HCT116 (cell line): Measurements from ENCODE around the gene SCFD2. TPM values are rescaled to one million over a fixed set of nuclear protein-coding genes. Genes with fewer than 3 reads are reported as not detected.

Experiments
- ATAC-seq: fragments of 200-7000 bp; cut with Tn5 transposase; 2 replicates; pipeline ENCODE4 v1.9.1; 2020; ENCODE audit warnings: mild to moderate bottlenecking, moderate library complexity
- BruUV-seq: library from RNA; stranded (reverse); fragments of 400-500 nt; replicated peaks from 2 replicates; lab custom pipeline; 2021; lab: Mats Ljungman, UMichigan
- CTCF ChIA-PET: fragments of 300-600 bp; sonication (Branson Sonifier 250); formaldehyde crosslinking; loops from one replicate; lab custom pipeline; 2021; ENCODE audit warnings: antibody characterized with exemption; lab: Charles Lee
- POLR2A ChIA-PET: fragments of 300-600, 350-600 bp; sonication (Branson Sonifier 250); formaldehyde crosslinking; loops from one replicate; lab custom pipeline; 2021; ENCODE audit warnings: antibody characterized with exemption; lab: Charles Lee
- RAD21 ChIA-PET, 2 experiments: fragments of 300-600 bp; sonication (Branson Sonifier 250); formaldehyde crosslinking; loops; one replicate each; lab custom pipeline; 2023; ENCODE audit warnings: low total read pairs in 2 of 2; ENCODE audit not compliant: uncharacterized antibody in 2 of 2, unreplicated experiment in 2 of 2, low non-redundant PET in 1 of 2; lab: Charles Lee
- DNase-seq: peaks from one replicate; pipeline ENCODE4 v3.0.0-alpha.2; 2010; ENCODE audit warnings: low read depth, low spot score
- H2AFZ ChIP-seq: fragments of 200-600 bp; shearing (Covaris generic), sonication (generic); 2 replicates; pipeline ENCODE4 v1.6.1; 2017; ENCODE audit warnings: low read depth, mixed run types, mixed read lengths, antibody characterized with exemption, low read length; ENCODE audit not compliant: poor library complexity, severe bottlenecking
- H3K27ac ChIP-seq: 2 replicates; pipeline ENCODE4 v1.5.1; 2012; ENCODE audit warnings: low read depth, low read length
- H3K27me3 ChIP-seq: fragments of 200-600 bp; sonication (generic); 2 replicates; pipeline ENCODE4 v1.6.1; 2016; ENCODE audit warnings: mixed run types, low read length, mixed read lengths; ENCODE audit not compliant: insufficient read depth
- H3K36me3 ChIP-seq, 2 experiments: fragments of 200-500 bp in 1 of 2; fragments of 200-600 bp in 1 of 2; sonication (Bioruptor generic) in 1 of 2; sonication (generic) in 1 of 2; 2 replicates each; pipeline versions ENCODE4 v1.5.1 to v1.6.1; 2014 to 2016; ENCODE audit warnings: low read length in 2 of 2, inconsistent platforms in 1 of 2, mixed read lengths in 1 of 2, mixed run types in 1 of 2; ENCODE audit not compliant: insufficient read depth in 2 of 2, control insufficient read depth in 1 of 2
- H3K4me1 ChIP-seq, 2 experiments: fragments of 200-600 bp in 1 of 2; sonication (generic) in 1 of 2; 2 replicates each; pipeline versions ENCODE4 v1.5.1 to v1.6.1; 2012 to 2017; ENCODE audit warnings: low read length in 2 of 2, inconsistent platforms in 1 of 2, mild to moderate bottlenecking in 1 of 2, mixed read lengths in 1 of 2, mixed run types in 1 of 2, moderate library complexity in 1 of 2; ENCODE audit not compliant: insufficient read depth in 2 of 2, control insufficient read depth in 1 of 2
- H3K4me2 ChIP-seq: fragments of 200-600 bp; sonication (generic); 2 replicates; pipeline ENCODE4 v1.6.1; 2017; ENCODE audit warnings: mixed run types, low read length, mixed read lengths
- H3K4me3 ChIP-seq, 2 experiments: fragments of 200-600 bp in 1 of 2; sonication (generic) in 1 of 2; replicated peaks in 1 of 2; 2 replicates each; pipeline ENCODE4 v1.5.1; 2011 to 2016; ENCODE audit warnings: low read length in 2 of 2, control low read depth in 1 of 2, low read depth in 1 of 2, mild to moderate bottlenecking in 1 of 2, mixed read lengths in 1 of 2, mixed run types in 1 of 2
- H3K79me2 ChIP-seq: fragments of 200-600 bp; sonication (generic); 2 replicates; pipeline ENCODE4 v1.6.1; 2017; ENCODE audit warnings: mild to moderate bottlenecking, mixed run types, low read length, moderate library complexity, mixed read lengths; ENCODE audit not compliant: insufficient read depth
- H3K9ac ChIP-seq: fragments of 200-600 bp; sonication (generic); 2 replicates; pipeline ENCODE4 v1.6.1; 2016; ENCODE audit warnings: low read length, mixed read lengths
- H3K9me2 ChIP-seq: fragments of 200-600 bp; sonication (generic), shearing (Covaris generic); 2 replicates; pipeline ENCODE4 v1.6.1; 2017; ENCODE audit warnings: mixed run types, mild to moderate bottlenecking, moderate library complexity; ENCODE audit not compliant: insufficient read depth
- H3K9me3 ChIP-seq, 2 experiments: fragments of 200-500 bp in 1 of 2; fragments of 200-600 bp in 1 of 2; sonication (Bioruptor generic) in 1 of 2; sonication (generic) in 1 of 2; 2 replicates each; pipeline ENCODE4 v1.6.1; 2014 to 2017; ENCODE audit warnings: low read length in 2 of 2, mixed read lengths in 2 of 2, inconsistent platforms in 1 of 2, low read depth in 1 of 2, mild to moderate bottlenecking in 1 of 2, mixed run types in 1 of 2, moderate library complexity in 1 of 2; ENCODE audit not compliant: control insufficient read depth in 1 of 2, insufficient read depth in 1 of 2
- H4K20me1 ChIP-seq: fragments of 200-600 bp; sonication (generic), shearing (Covaris generic); 2 replicates; pipeline ENCODE4 v1.6.1; 2017; ENCODE audit warnings: mixed run types, mild to moderate bottlenecking, moderate library complexity; ENCODE audit not compliant: insufficient read depth
- EGR1 ChIP-seq: IDR thresholded peaks from 2 replicates; pipeline ENCODE4 v1.6.1; 2012; ENCODE audit warnings: low read depth
- EZH2 ChIP-seq: fragments of 200-600 bp; sonication (generic); IDR thresholded peaks from 2 replicates; pipeline ENCODE4 v1.6.1; 2017; ENCODE audit warnings: antibody characterized with exemption, mixed run types
- FOSL1 ChIP-seq: IDR thresholded peaks from 2 replicates; pipeline ENCODE4 v1.6.1; 2012; ENCODE audit warnings: low read depth
- JUND ChIP-seq: IDR thresholded peaks from 2 replicates; pipeline ENCODE4 v1.6.1; 2012
- SP1 ChIP-seq: IDR thresholded peaks from 2 replicates; pipeline ENCODE4 v1.6.1; 2012; ENCODE audit warnings: low read depth
- SRF ChIP-seq: IDR thresholded peaks from 2 replicates; pipeline ENCODE4 v1.6.1; 2012; ENCODE audit warnings: low read depth
- TCF7L2 ChIP-seq: IDR thresholded peaks from 2 replicates; pipeline ENCODE4 v1.7.0; 2011; ENCODE audit warnings: borderline replicate concordance, inconsistent platforms; ENCODE audit not compliant: insufficient read depth, insufficient read length; ENCODE audit errors: extremely low read depth
- intact Hi-C: fragments of 100-400 bp; cut with micrococcal nuclease; formaldehyde crosslinking; loops from 2 replicates; pipeline ENCODE4 v1.10.0; 2022
- total RNA-seq: library from RNA; stranded (reverse); gene quantifications from one replicate; pipeline ENCODE4 v1.2.1, GENCODE V29; 2021; ENCODE audit not compliant: unreplicated experiment
- TF ChIP-seq, protein P1 (sequence below): IDR thresholded peaks from 2 replicates; pipeline ENCODE4 v1.6.1; 2011; ENCODE audit warnings: mild to moderate bottlenecking, low read length, moderate library complexity; ENCODE audit not compliant: insufficient replicate concordance; ENCODE audit errors: extremely low read depth
- TF ChIP-seq, protein P2 (sequence below): IDR thresholded peaks from 2 replicates; pipeline ENCODE4 v1.6.1; 2012
- TF ChIP-seq, protein P3 (sequence below), 3 experiments: fragments of 200-600 bp in 1 of 3; sonication (generic) in 1 of 3; IDR thresholded peaks in 2 of 3; conservative IDR thresholded peaks in 1 of 3; 2 replicates each; pipeline ENCODE4 v1.5.1; 2012 to 2017; ENCODE audit warnings: low read depth in 2 of 3, low read length in 2 of 3, antibody characterized with exemption in 1 of 3, borderline replicate concordance in 1 of 3, control low read depth in 1 of 3, mild to moderate bottlenecking in 1 of 3, mixed read lengths in 1 of 3, mixed run types in 1 of 3, moderate library complexity in 1 of 3; ENCODE audit not compliant: insufficient read depth in 1 of 3
- TF ChIP-seq, protein P4 (sequence below): IDR thresholded peaks from 2 replicates; pipeline ENCODE4 v1.6.1; 2012; ENCODE audit warnings: low read depth

SCFD2 gene
- total RNA-seq, 1 experiment from 2014 or later, result 13.6 TPM

DNA sequence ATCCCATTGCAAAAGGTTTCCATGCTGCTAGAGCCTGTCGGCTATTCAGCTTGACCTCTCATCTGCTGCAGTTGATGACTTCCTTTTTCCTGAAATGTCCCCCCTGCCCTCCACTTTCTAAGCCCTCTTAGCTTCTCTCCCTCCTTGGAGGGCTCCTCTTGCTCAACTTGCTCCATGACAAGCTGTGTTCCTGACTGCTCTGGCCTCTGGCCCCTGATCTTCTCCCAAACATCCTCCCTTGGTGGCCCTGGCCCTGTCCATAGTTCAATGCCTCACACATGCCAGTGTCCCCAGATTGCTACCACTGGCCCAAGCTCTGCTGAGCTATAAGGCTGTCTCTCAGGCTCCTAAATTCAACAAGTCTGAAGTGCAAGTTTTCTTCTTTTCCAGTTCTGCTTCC is 474.1 kb downstream of the SCFD2 start:
- Histone ChIP-seq H3K4me1 (no peaks in the 10 kb centered on the region), H3K9me3 (no peaks in the 10 kb centered on the region), H3K4me3 (no peak overlapping the region), H3K9me2 (no peaks in the 10 kb centered on the region), H3K79me2 (no peaks in the 10 kb centered on the region), H3K27ac (no peak overlapping the region), H3K4me2 (no peak overlapping the region), H4K20me1 (no peaks in the 10 kb centered on the region), H3K9ac (no peak overlapping the region), H2AFZ (no peak overlapping the region), H3K36me3 (no peaks in the 10 kb centered on the region), H3K27me3 (no peaks in the 10 kb centered on the region)
- POLR2A ChIA-PET, result no interaction called here
- TF ChIP-seq, protein P1, sequence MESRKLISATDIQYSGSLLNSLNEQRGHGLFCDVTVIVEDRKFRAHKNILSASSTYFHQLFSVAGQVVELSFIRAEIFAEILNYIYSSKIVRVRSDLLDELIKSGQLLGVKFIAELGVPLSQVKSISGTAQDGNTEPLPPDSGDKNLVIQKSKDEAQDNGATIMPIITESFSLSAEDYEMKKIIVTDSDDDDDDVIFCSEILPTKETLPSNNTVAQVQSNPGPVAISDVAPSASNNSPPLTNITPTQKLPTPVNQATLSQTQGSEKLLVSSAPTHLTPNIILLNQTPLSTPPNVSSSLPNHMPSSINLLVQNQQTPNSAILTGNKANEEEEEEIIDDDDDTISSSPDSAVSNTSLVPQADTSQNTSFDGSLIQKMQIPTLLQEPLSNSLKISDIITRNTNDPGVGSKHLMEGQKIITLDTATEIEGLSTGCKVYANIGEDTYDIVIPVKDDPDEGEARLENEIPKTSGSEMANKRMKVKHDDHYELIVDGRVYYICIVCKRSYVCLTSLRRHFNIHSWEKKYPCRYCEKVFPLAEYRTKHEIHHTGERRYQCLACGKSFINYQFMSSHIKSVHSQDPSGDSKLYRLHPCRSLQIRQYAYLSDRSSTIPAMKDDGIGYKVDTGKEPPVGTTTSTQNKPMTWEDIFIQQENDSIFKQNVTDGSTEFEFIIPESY, result no peak
- TF ChIP-seq SRF, result no peak
- TF ChIP-seq JUND, result no peak
- no peak for TF ChIP-seq EGR1
- TF ChIP-seq FOSL1, result no peak
- TF ChIP-seq, protein P2, sequence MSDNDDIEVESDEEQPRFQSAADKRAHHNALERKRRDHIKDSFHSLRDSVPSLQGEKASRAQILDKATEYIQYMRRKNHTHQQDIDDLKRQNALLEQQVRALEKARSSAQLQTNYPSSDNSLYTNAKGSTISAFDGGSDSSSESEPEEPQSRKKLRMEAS, result no peak
- TF ChIP-seq, protein P3, sequence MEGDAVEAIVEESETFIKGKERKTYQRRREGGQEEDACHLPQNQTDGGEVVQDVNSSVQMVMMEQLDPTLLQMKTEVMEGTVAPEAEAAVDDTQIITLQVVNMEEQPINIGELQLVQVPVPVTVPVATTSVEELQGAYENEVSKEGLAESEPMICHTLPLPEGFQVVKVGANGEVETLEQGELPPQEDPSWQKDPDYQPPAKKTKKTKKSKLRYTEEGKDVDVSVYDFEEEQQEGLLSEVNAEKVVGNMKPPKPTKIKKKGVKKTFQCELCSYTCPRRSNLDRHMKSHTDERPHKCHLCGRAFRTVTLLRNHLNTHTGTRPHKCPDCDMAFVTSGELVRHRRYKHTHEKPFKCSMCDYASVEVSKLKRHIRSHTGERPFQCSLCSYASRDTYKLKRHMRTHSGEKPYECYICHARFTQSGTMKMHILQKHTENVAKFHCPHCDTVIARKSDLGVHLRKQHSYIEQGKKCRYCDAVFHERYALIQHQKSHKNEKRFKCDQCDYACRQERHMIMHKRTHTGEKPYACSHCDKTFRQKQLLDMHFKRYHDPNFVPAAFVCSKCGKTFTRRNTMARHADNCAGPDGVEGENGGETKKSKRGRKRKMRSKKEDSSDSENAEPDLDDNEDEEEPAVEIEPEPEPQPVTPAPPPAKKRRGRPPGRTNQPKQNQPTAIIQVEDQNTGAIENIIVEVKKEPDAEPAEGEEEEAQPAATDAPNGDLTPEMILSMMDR (IDR thresholded peaks at IDR 0.05 in 2 of 3, conservative IDR thresholded peaks at IDR 0.05 in 1 of 3; ENCODE audit: borderline replicate concordance in 1 of 3, insufficient read depth in 1 of 3, low read depth in 2 of 3, low read length in 2 of 3), result no peak
- no peak for TF ChIP-seq TCF7L2
- TF ChIP-seq, protein P4, sequence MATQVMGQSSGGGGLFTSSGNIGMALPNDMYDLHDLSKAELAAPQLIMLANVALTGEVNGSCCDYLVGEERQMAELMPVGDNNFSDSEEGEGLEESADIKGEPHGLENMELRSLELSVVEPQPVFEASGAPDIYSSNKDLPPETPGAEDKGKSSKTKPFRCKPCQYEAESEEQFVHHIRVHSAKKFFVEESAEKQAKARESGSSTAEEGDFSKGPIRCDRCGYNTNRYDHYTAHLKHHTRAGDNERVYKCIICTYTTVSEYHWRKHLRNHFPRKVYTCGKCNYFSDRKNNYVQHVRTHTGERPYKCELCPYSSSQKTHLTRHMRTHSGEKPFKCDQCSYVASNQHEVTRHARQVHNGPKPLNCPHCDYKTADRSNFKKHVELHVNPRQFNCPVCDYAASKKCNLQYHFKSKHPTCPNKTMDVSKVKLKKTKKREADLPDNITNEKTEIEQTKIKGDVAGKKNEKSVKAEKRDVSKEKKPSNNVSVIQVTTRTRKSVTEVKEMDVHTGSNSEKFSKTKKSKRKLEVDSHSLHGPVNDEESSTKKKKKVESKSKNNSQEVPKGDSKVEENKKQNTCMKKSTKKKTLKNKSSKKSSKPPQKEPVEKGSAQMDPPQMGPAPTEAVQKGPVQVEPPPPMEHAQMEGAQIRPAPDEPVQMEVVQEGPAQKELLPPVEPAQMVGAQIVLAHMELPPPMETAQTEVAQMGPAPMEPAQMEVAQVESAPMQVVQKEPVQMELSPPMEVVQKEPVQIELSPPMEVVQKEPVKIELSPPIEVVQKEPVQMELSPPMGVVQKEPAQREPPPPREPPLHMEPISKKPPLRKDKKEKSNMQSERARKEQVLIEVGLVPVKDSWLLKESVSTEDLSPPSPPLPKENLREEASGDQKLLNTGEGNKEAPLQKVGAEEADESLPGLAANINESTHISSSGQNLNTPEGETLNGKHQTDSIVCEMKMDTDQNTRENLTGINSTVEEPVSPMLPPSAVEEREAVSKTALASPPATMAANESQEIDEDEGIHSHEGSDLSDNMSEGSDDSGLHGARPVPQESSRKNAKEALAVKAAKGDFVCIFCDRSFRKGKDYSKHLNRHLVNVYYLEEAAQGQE, result no peak
- TF ChIP-seq SP1, result no peak
- no peak for TF ChIP-seq EZH2
- RAD21 ChIA-PET, result no interaction called here
- ATAC-seq, result no peak
- no peak for DNase-seq
- BruUV-seq, result no TSS peak
- CTCF ChIA-PET, result no interaction called here
- intact Hi-C loops, result no loop called here
